ENCODE data around the gene DLGAP5. TPM values are rescaled to one million over a fixed set of nuclear protein-coding genes. Genes with fewer than 3 reads are reported as not detected.

The DLGAP5 gene
- total RNA-seq, 2 experiments from 2014 or later, result 117 to 120 TPM

DNA sequence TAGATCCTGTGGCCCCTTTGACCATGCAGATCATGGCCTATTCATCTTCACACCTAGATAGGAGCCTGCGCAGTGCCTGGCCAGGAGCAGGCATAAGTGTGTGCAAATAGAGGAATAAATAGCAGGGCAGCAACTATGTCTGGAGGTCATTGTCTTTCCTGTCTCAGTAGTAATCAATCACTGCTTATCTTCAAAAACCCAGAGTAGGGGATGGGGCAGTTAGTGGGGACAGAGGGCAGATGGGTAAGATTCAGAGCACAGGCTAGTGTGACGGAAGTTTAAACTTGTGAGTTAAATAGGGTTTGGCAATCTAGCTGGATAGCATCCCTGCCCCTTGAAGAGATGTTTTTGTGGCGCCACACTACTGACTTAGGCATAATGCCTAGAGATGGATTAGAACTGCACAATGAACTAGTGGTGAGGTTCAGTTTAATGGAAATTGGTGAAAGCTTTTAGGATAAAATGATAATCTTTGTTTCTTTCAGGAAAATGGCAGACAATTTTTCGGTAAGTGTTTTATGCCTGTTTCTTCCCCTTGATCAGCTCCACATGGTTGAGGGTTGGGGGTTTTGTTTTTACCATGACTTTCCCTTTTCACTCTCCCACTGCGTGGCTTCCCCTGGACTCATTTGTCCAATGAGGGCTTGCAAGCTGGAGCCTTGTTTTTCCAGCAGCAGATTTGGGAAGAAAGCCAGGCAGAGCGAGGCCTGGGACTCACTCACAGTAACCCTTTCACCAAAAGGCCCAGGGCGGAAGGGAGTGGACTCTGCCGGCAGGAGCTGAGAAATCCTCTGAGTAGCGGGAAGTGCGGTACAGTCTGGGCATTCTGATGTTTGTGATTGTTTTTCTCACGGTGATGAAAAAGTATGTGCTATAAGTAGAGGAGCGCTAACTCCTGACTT lies 54.2 kb downstream of the DLGAP5 start:
- no peak for DNase-seq
- no peaks in the 10 kb centered on the region for H3K4me1 Mint-ChIP-seq (ENCODE audit: low read depth)
- no peak overlapping the region for H3K27ac Mint-ChIP-seq
- H3K4me3 Mint-ChIP-seq, result no peak overlapping the region
- H3K27me3 Mint-ChIP-seq (ENCODE audit: low read depth), result peaks cover 8% of the 10 kb centered on the region
- CTCF ChIA-PET, result interaction anchor here (0.6 to 1.7 kb wide), 3 partner anchors 28 to 47 kb away, joined by 3 to 5 read pairs (median 4); no protein-coding TSS in a partner anchor
- intact Hi-C loops (cut with micrococcal nuclease), result no loop called here
- no peaks in the 10 kb centered on the region for H3K36me3 Mint-ChIP-seq (ENCODE audit: low read depth)
- no peaks in the 10 kb centered on the region for H3K9me3 Mint-ChIP-seq

DNA sequence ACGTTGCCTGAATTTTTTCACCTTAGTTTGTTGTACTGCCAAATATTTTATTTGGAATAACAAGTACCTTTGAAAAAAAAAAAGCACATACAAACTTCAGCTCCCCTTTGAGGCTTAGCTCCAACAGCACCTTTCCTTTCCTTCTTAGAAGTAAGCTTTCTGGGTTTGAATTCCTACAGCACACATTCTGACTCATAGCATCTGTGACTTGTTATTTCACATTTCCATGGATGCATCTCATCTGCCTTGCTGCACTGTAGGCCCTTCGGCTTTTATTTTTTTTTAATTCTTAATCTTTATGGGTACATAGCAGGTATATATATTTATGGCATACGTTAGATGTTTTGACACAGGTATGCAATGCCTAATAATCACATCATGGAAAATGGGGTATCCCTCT lies 55.1 kb downstream of the DLGAP5 start:
- CTCF ChIA-PET, result no interaction called here
- no peak for DNase-seq
- intact Hi-C loops (cut with micrococcal nuclease), result no loop called here
- Mint-ChIP-seq H3K36me3 (ENCODE audit: low read depth) (no peaks in the 10 kb centered on the region), H3K4me3 (no peak overlapping the region), H3K4me1 (ENCODE audit: low read depth) (no peaks in the 10 kb centered on the region), H3K9me3 (no peaks in the 10 kb centered on the region), H3K27me3 (ENCODE audit: low read depth) (peaks cover 15% of the 10 kb centered on the region), H3K27ac (no peak overlapping the region)

GRCh38 chr14:55133416-55133815 lies 58.0 kb downstream of the DLGAP5 start:
- CTCF ChIA-PET, result interaction anchor here (1.6 kb wide), 1 partner anchor 44 kb away, joined by 4 read pairs; no protein-coding TSS in a partner anchor
- Mint-ChIP-seq H3K27ac (no peak overlapping the region), H3K36me3 (ENCODE audit: low read depth) (no peaks in the 10 kb centered on the region), H3K4me3 (no peak overlapping the region), H3K9me3 (no peaks in the 10 kb centered on the region), H3K27me3 (ENCODE audit: low read depth) (peaks cover 23% of the 10 kb centered on the region), H3K4me1 (ENCODE audit: low read depth) (peaks cover 4% of the 10 kb centered on the region)
- intact Hi-C loops (cut with micrococcal nuclease), result loop anchor here (1.0 kb wide), 1 partner anchor 44 kb away; no protein-coding TSS in a partner anchor
- no peak for DNase-seq

GRCh38 chr14:55131370-55132137 lies 59.8 kb downstream of the DLGAP5 start:
- no peak overlapping the region for H3K27ac Mint-ChIP-seq
- H3K27me3 Mint-ChIP-seq (ENCODE audit: low read depth), result peaks cover 32% of the 10 kb centered on the region
- peaks cover 4% of the 10 kb centered on the region for H3K4me1 Mint-ChIP-seq (ENCODE audit: low read depth)
- no peak for DNase-seq
- no peak overlapping the region for H3K4me3 Mint-ChIP-seq
- CTCF ChIA-PET, result interaction anchor here (1.0 to 1.6 kb wide), 4 partner anchors 15 to 42 kb away, joined by 3 to 4 read pairs (median 4); no protein-coding TSS in a partner anchor
- intact Hi-C loops (cut with micrococcal nuclease), result no loop called here
- no peaks in the 10 kb centered on the region for H3K9me3 Mint-ChIP-seq
- no peaks in the 10 kb centered on the region for H3K36me3 Mint-ChIP-seq (ENCODE audit: low read depth)

- intact Hi-C loops (cut with micrococcal nuclease), result no loop called here
- Mint-ChIP-seq H3K9me3 (no peaks in the 10 kb centered on the region), H3K36me3 (ENCODE audit: low read depth) (no peaks in the 10 kb centered on the region), H3K27ac (no peak overlapping the region), H3K4me3 (peak overlapping the region; percentile 61), H3K4me1 (ENCODE audit: low read depth) (peaks cover 4% of the 10 kb centered on the region), H3K27me3 (ENCODE audit: low read depth) (peaks cover 37% of the 10 kb centered on the region)
- no peak for DNase-seq
- CTCF ChIA-PET, result interaction anchor here (0.5 kb wide), 1 partner anchor 98 kb away, joined by 4 read pairs; no protein-coding TSS in a partner anchor
Observed at GRCh38 chr14:55130196-55130550, 61.2 kb downstream of the DLGAP5 start.

DNA sequence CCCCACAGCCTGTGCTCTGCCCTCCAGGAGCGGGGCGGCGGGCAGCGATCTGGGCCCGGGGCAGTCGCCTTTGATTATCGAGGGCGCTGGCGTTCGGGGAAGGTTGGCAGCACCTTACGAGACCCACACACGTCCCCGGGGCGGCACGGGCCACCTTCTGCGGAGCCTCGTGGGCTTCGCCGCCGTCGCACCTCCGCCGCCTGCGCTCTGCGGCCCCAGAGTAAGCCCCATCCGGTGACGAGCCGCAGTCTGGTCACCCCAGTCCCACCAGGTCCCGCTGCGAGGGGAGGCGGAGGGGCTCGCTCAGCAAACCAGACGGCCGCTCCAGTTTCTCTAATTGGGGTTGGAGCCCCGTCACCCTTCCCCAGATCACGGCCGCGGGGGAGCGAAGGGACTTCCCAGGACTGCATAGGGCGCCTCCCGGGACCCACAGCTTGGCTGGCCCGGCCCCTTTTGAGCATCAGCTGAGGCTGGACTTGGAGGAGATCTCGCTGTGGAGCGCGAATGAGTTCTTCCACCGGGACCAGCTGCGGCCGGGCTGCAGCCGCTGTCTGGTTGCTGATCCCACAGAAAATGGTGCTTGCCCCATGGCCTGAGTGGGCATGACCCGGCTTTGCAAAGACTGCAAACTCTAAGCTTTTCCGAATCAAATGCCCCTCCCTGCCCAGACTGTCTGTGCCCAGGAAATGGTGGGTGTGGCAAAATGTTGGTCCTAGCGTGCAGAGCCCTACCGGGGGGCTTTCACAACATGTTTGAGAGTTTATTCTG lies 61.8 kb downstream of the DLGAP5 start:
- peak; percentile 61 for DNase-seq
- H3K4me3 Mint-ChIP-seq, result peak overlapping the region; percentile 61
- peaks cover 37% of the 10 kb centered on the region for H3K27me3 Mint-ChIP-seq (ENCODE audit: low read depth)
- CTCF ChIA-PET, result interaction anchor here (0.5 to 0.9 kb wide), 2 partner anchors 40 to 97 kb away, joined by 4 to 11 read pairs; no protein-coding TSS in a partner anchor
- H3K27ac Mint-ChIP-seq, result no peak overlapping the region
- H3K4me1 Mint-ChIP-seq (ENCODE audit: low read depth), result peaks cover 4% of the 10 kb centered on the region
- no peaks in the 10 kb centered on the region for H3K9me3 Mint-ChIP-seq
- intact Hi-C loops (cut with micrococcal nuclease), result no loop called here
- no peaks in the 10 kb centered on the region for H3K36me3 Mint-ChIP-seq (ENCODE audit: low read depth)

DNA sequence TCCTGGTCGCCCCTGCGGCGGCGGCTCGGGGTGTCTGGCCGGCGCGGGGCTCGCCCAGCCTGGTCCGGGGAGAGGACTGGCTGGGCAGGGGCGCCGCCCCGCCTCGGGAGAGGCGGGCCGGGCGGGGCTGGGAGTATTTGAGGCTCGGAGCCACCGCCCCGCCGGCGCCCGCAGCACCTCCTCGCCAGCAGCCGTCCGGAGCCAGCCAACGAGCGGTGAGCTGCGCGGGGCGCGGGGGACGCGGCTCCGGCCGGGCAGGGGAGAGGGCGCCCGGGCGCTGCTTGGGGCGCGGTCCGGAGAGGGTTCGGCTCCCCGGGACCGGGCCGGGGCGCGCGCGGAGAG lies 62.3 kb downstream of the DLGAP5 start, which contains the start of gene LGALS3:
Gene LGALS3 (plus strand): TSS at position 167 of the 342 bp plus-strand sequence. CDS start 8,122 bp downstream, outside the sequence.
- Mint-ChIP-seq H3K4me3 (peak within 1 kb of the TSS; percentile 61), H3K27ac (no peak within 1 kb of the TSS), H3K4me1 (ENCODE audit: low read depth) (peaks cover 4% of the 10 kb centered on the region), H3K9me3 (no peaks in the 10 kb centered on the region), H3K36me3 (ENCODE audit: low read depth) (no peaks in the 10 kb centered on the region), H3K27me3 (ENCODE audit: low read depth) (peaks cover 37% of the 10 kb centered on the region)
- CTCF ChIA-PET, result interaction anchor here (0.9 kb wide), 1 partner anchor 39 kb away, joined by 11 read pairs; no protein-coding TSS in a partner anchor
- intact Hi-C loops (cut with micrococcal nuclease), result no loop called here
- DNase-seq, result peak; percentile 14

DNA sequence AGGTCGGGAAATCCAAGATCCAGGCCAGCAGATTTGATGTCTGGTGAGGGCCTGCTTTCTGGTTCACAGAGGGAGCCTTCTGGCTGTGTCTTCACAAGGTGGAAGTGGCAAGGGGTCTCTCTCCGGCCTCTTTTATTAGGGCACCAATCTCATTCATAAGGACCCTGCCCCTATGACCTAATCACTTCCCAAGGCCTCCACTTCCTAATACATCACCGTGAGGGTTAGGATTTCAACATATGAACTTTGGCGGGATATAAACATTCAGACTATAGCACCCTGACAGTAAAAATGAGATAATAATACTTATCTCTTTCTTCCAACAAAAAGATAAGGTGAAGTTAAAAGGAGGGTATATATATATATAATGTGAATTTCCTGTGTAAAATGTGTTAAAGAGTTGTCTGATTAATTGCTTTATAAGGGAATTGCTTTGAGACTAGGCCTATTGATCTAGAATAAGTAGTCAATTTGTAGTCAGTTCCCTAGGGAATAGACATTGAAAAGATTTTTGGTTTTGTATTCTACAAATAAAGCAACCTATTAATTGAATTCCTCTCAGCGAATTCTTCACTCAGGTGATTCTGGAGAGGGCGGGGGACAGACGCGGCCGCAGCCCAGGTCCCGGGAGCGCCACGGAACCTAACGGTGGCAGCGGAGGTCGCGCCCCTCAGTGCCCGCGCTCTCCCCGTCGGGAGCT lies 62.8 kb downstream of the DLGAP5 start:
- Mint-ChIP-seq H3K36me3 (ENCODE audit: low read depth) (no peaks in the 10 kb centered on the region), H3K9me3 (no peaks in the 10 kb centered on the region), H3K27me3 (ENCODE audit: low read depth) (peaks cover 37% of the 10 kb centered on the region), H3K4me3 (peak overlapping the region; percentile 58), H3K4me1 (ENCODE audit: low read depth) (peaks cover 4% of the 10 kb centered on the region), H3K27ac (no peak overlapping the region)
- CTCF ChIA-PET, result interaction anchor here (0.9 kb wide), 1 partner anchor 39 kb away, joined by 11 read pairs; no protein-coding TSS in a partner anchor
- no peak for DNase-seq
- intact Hi-C loops (cut with micrococcal nuclease), result no loop called here

DNA sequence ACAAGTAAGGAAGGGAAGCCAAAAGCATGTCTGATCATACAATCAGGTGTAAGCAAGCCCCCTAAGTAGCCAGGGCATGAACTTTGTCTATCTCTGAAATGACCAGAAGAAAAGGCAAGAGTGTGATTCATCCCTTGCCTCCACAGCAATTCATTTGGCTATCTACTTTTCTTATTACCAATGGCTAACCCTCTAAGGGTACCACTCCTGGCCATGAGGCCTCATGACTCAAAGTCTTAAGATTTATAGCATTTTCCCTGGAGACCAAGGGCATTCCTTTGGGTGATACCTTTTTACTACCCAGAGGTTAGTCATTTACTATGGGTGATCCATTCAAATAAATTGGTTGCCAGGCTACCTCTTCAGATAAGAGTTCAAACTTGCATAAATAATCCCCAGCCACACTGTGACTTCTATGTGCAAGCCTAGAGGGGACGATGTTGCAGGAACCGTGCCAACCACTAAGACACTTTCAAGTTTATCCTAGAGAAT lies 63.9 kb downstream of the DLGAP5 start:
- CTCF ChIA-PET, result interaction anchor here (0.6 to 1.5 kb wide), 3 partner anchors 30 to 76 kb away, joined by 3 read pairs; partner anchors contain the start of gene MAPK1IP1L
- Mint-ChIP-seq H3K27me3 (ENCODE audit: low read depth) (peaks cover 33% of the 10 kb centered on the region), H3K27ac (no peak overlapping the region), H3K4me1 (ENCODE audit: low read depth) (peaks cover 4% of the 10 kb centered on the region), H3K9me3 (no peaks in the 10 kb centered on the region), H3K36me3 (ENCODE audit: low read depth) (no peaks in the 10 kb centered on the region), H3K4me3 (no peak overlapping the region)
- no peak for DNase-seq
- intact Hi-C loops (cut with micrococcal nuclease), result no loop called here

GRCh38 chr14:55126932-55127459 lies 64.4 kb downstream of the DLGAP5 start:
- intact Hi-C loops (cut with micrococcal nuclease), result no loop called here
- H3K27ac Mint-ChIP-seq, result no peak overlapping the region
- no peaks in the 10 kb centered on the region for H3K36me3 Mint-ChIP-seq (ENCODE audit: low read depth)
- no peak overlapping the region for H3K4me3 Mint-ChIP-seq
- H3K9me3 Mint-ChIP-seq, result no peaks in the 10 kb centered on the region
- DNase-seq, result no peak
- H3K27me3 Mint-ChIP-seq (ENCODE audit: low read depth), result peaks cover 33% of the 10 kb centered on the region
- CTCF ChIA-PET, result interaction anchor here (1.2 to 1.5 kb wide), 2 partner anchors 37 to 76 kb away, joined by 3 read pairs; partner anchors contain the start of gene MAPK1IP1L
- H3K4me1 Mint-ChIP-seq (ENCODE audit: low read depth), result peaks cover 4% of the 10 kb centered on the region

- DNase-seq, result no peak
- Mint-ChIP-seq H3K4me3 (no peak overlapping the region), H3K27ac (no peak overlapping the region), H3K9me3 (no peaks in the 10 kb centered on the region), H3K27me3 (ENCODE audit: low read depth) (peaks cover 26% of the 10 kb centered on the region), H3K36me3 (ENCODE audit: low read depth) (no peaks in the 10 kb centered on the region), H3K4me1 (ENCODE audit: low read depth) (peaks cover 4% of the 10 kb centered on the region)
- CTCF ChIA-PET, result no interaction called here
- intact Hi-C loops (cut with micrococcal nuclease), result no loop called here
Observed at GRCh38 chr14:55126034-55126433, 65.4 kb downstream of the DLGAP5 start.

Data from activated naive CD4-positive, alpha-beta T cell treated with anti-CD3 and anti-CD28 coated beads for 36 hours (primary cell).